Measurements from ENCODE around the gene DHX29.
A peak's percentile ranks its signal among the peaks of the same experiment; 100 is the strongest.

DHX29 gene, protein sequence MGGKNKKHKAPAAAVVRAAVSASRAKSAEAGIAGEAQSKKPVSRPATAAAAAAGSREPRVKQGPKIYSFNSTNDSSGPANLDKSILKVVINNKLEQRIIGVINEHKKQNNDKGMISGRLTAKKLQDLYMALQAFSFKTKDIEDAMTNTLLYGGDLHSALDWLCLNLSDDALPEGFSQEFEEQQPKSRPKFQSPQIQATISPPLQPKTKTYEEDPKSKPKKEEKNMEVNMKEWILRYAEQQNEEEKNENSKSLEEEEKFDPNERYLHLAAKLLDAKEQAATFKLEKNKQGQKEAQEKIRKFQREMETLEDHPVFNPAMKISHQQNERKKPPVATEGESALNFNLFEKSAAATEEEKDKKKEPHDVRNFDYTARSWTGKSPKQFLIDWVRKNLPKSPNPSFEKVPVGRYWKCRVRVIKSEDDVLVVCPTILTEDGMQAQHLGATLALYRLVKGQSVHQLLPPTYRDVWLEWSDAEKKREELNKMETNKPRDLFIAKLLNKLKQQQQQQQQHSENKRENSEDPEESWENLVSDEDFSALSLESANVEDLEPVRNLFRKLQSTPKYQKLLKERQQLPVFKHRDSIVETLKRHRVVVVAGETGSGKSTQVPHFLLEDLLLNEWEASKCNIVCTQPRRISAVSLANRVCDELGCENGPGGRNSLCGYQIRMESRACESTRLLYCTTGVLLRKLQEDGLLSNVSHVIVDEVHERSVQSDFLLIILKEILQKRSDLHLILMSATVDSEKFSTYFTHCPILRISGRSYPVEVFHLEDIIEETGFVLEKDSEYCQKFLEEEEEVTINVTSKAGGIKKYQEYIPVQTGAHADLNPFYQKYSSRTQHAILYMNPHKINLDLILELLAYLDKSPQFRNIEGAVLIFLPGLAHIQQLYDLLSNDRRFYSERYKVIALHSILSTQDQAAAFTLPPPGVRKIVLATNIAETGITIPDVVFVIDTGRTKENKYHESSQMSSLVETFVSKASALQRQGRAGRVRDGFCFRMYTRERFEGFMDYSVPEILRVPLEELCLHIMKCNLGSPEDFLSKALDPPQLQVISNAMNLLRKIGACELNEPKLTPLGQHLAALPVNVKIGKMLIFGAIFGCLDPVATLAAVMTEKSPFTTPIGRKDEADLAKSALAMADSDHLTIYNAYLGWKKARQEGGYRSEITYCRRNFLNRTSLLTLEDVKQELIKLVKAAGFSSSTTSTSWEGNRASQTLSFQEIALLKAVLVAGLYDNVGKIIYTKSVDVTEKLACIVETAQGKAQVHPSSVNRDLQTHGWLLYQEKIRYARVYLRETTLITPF (N-terminal part only)

DNA sequence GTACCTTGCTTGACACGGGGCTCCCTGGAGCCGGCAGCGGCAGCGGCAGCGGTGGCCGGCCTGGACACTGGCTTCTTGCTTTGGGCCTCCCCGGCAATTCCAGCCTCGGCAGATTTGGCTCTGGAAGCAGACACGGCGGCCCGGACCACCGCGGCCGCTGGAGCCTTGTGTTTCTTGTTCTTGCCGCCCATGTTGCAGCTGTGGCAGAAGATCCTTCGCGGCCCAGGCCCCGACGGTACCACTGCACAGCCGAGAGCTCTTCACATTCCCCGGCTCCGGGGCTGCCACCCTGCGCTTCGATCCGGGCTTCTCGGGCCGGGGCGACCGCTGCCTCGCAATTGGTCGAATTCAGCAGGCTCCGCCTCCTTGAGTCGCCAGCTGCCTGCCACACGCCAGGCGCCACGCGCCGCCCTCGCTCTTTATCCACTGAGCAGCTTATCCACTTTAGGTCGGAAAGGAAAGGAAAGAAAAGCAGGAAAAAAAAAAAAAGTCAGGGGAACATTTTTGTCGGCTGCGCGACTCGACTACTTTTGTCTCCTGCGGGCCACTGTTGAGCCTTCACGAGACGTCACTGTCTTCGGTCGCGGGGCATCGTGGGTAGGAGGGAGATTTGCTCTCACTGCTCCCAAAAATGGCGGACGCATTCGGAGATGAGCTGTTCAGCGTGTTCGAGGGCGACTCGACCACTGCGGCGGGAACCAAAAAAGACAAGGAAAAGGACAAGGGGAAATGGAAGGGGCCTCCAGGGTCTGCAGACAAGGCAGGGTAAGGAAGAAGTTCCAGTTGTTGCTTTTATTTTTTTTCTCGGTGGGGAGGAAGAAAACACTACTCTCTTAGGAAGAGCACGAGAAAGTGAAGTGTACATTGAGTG, at the start of gene DHX29, which contains the start of gene MTREX:
DHX29 (minus strand) TSS at position 312 of the 871 bp plus-strand sequence; CDS start at position 191, 121 bp downstream.
MTREX (plus strand) TSS at position 607 of the 871 bp plus-strand sequence; CDS start at position 632, 25 bp downstream.
- DNase-seq (ENCODE audit: low read depth in 1 of 2, low spot score in 1 of 2), result peak; percentile 91 to 95
- in situ Hi-C loops (cut with HindIII; ENCODE audit: low pct_unique_long_range_greater_than_20kb, low sequenced_read_pairs), result no loop called here
- no peak for TF ChIP-seq JUND (IDR thresholded peaks at IDR 0.05; ENCODE audit: low read depth)

GRCh38 chr5:55356896-55357295, 49.4 kb upstream of the DHX29 start:
- no peak for DNase-seq (ENCODE audit: low read depth in 1 of 2, low spot score in 1 of 2)
- in situ Hi-C loops (cut with HindIII; ENCODE audit: low pct_unique_long_range_greater_than_20kb, low sequenced_read_pairs), result no loop called here
- no peak for TF ChIP-seq JUND (IDR thresholded peaks at IDR 0.05; ENCODE audit: low read depth)

DNA sequence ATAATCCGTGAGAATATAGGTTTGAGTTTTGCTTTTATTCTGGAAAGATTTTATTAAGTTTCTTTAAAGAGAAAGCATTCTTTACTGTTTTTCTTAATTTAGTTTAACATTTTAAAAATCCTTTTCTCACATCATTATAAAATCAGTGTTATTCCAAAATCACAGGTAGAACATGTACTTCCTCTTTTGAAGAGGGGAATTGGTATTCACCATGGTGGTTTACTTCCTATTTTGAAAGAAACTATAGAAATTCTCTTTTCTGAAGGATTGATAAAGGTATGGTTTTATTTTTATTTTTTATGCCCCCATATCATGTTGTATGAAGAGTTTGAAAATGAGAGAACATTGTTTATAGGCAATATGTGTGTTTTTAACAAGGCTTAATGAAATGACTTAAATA, 43.3 kb upstream of the DHX29 start:
- in situ Hi-C loops (cut with HindIII; ENCODE audit: low pct_unique_long_range_greater_than_20kb, low sequenced_read_pairs), result no loop called here
- TF ChIP-seq JUND (IDR thresholded peaks at IDR 0.05; ENCODE audit: low read depth), result no peak
- no peak for DNase-seq (ENCODE audit: low read depth in 1 of 2, low spot score in 1 of 2)

- no peak for TF ChIP-seq JUND (IDR thresholded peaks at IDR 0.05; ENCODE audit: low read depth)
- in situ Hi-C loops (cut with HindIII; ENCODE audit: low pct_unique_long_range_greater_than_20kb, low sequenced_read_pairs), result no loop called here
- DNase-seq (ENCODE audit: low read depth in 1 of 2, low spot score in 1 of 2), result no peak
Observed at GRCh38 chr5:55347786-55348185, 40.3 kb upstream of the DHX29 start.

DNA sequence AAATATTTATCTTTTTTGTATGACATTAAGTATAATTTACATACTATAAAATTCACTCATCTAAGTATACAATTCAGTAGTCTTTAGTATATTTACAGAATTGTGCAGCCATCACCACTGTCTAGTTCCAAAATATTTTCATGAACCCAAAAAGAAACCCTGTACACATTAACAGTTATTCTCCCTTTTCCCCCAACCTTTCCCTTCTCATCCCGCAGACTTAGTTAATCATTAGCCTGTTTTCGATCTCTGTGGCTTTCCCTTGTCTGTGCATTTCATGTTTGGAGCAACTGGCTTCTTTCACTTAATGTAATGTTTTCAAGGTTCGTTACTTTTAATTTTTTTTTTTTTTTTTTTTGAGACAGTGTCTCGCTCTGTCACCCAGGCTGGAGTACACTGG, 37.8 kb upstream of the DHX29 start:
- in situ Hi-C loops (cut with HindIII; ENCODE audit: low pct_unique_long_range_greater_than_20kb, low sequenced_read_pairs), result no loop called here
- TF ChIP-seq JUND (IDR thresholded peaks at IDR 0.05; ENCODE audit: low read depth), result no peak
- DNase-seq (ENCODE audit: low read depth in 1 of 2, low spot score in 1 of 2), result no peak

- DNase-seq (ENCODE audit: low read depth in 1 of 2, low spot score in 1 of 2), result peak; percentile 11 to 73
- no peak for TF ChIP-seq JUND (IDR thresholded peaks at IDR 0.05; ENCODE audit: low read depth)
- in situ Hi-C loops (cut with HindIII; ENCODE audit: low pct_unique_long_range_greater_than_20kb, low sequenced_read_pairs), result no loop called here
Observed at GRCh38 chr5:55344392-55344992, 37.0 kb upstream of the DHX29 start.

DNA sequence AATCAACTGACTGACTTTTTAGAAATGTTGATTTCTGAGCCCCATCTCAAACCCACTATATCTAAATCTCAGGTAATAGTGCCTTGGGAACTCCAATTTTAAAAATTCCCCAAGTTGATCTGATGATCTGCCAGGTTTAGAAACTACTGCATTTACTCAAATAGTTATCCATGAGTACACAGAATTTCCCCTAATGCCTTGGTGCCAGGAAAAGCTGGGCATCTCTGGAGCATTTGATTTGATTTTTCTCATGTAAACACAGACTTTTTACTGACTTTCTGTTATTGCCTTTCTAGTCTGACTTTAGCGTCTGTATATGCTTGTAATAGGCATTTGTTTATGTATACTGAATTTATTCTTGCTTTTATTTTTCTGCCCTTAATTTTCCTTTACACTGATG, 36.1 kb upstream of the DHX29 start:
- in situ Hi-C loops (cut with HindIII; ENCODE audit: low pct_unique_long_range_greater_than_20kb, low sequenced_read_pairs), result no loop called here
- no peak for TF ChIP-seq JUND (IDR thresholded peaks at IDR 0.05; ENCODE audit: low read depth)
- DNase-seq (ENCODE audit: low read depth in 1 of 2, low spot score in 1 of 2), result no peak

DNA sequence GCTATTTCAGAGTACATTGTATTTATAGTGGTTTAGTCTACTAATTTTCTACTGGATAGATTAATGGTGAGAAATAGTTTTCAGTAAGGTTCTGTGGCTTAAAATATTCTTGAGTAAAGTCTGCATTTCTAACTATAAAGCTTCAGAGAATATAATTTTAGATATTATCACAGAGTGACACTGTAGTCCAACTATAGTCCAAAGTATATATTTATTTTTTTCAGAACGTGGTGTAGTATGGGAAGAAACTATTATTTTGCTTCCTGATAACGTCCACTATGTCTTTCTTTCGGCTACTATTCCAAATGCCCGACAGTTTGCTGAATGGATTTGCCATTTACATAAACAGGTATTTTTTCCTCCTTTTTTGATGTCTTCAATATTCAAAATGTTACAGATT, 35.6 kb upstream of the DHX29 start:
- TF ChIP-seq JUND (IDR thresholded peaks at IDR 0.05; ENCODE audit: low read depth), result no peak
- no peak for DNase-seq (ENCODE audit: low read depth in 1 of 2, low spot score in 1 of 2)
- in situ Hi-C loops (cut with HindIII; ENCODE audit: low pct_unique_long_range_greater_than_20kb, low sequenced_read_pairs), result no loop called here

DNA sequence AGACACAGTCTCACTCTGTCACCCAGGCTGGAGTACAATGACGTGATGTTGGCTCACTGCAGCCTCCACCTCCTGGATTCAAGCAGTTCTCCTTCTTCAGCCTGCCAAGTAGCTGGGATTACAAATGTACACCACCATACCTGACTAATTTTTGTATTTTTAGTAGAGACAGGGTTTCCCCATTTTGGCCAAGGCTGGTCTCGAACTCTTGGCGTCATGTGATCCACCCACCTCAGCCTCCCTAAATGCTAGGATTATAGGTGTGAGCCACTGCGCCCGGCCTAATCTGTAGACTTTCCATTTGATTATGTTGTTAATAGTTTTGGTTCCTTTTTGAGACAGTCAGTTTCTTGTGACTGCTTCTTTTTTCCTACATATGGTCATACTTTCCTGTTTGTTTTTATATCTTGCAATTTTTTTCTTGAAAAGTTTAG, 31.3 kb upstream of the DHX29 start:
- no peak for TF ChIP-seq JUND (IDR thresholded peaks at IDR 0.05; ENCODE audit: low read depth)
- in situ Hi-C loops (cut with HindIII; ENCODE audit: low pct_unique_long_range_greater_than_20kb, low sequenced_read_pairs), result no loop called here
- no peak for DNase-seq (ENCODE audit: low read depth in 1 of 2, low spot score in 1 of 2)

GRCh38 chr5:55338092-55338613, 30.7 kb upstream of the DHX29 start:
- in situ Hi-C loops (cut with HindIII; ENCODE audit: low pct_unique_long_range_greater_than_20kb, low sequenced_read_pairs), result no loop called here
- DNase-seq (ENCODE audit: low read depth in 1 of 2, low spot score in 1 of 2), result no peak
- TF ChIP-seq JUND (IDR thresholded peaks at IDR 0.05; ENCODE audit: low read depth), result no peak

GRCh38 chr5:55333811-55334210, 26.3 kb upstream of the DHX29 start:
- in situ Hi-C loops (cut with HindIII; ENCODE audit: low pct_unique_long_range_greater_than_20kb, low sequenced_read_pairs), result no loop called here
- no peak for TF ChIP-seq JUND (IDR thresholded peaks at IDR 0.05; ENCODE audit: low read depth)
- no peak for DNase-seq (ENCODE audit: low read depth in 1 of 2, low spot score in 1 of 2)
